ENCODE data around the gene MAML2.

GRCh38 chr11:96152623-96153022 is 190.4 kb downstream of the MAML2 start:
- TF ChIP-seq CREB1 (CRISPR knock-in tag; IDR thresholded peaks at IDR 0.05; ENCODE audit: low read depth) (no peak), CTCF (conservative IDR thresholded peaks at IDR 0.05; ENCODE audit: low read depth in 2 of 2) (no peak), REST (IDR thresholded peaks at IDR 0.05; ENCODE audit: unreplicated experiment) (no peak), EZH2 (IDR thresholded peaks at IDR 0.05; ENCODE audit: low read depth, unreplicated experiment) (no peak), POLR2AphosphoS5 (IDR thresholded peaks at IDR 0.05; ENCODE audit: low read depth) (no peak), EZH2phosphoT487 (IDR thresholded peaks at IDR 0.05; ENCODE audit: unreplicated experiment) (no peak), JUNB (IDR thresholded peaks at IDR 0.05; ENCODE audit: unreplicated experiment) (no peak), STAT1 (IDR thresholded peaks at IDR 0.05; ENCODE audit: unreplicated experiment) (no peak), ZNF114 (CRISPR knock-in tag; IDR thresholded peaks at IDR 0.05) (no peak), NANOG (IDR thresholded peaks at IDR 0.05; ENCODE audit: borderline replicate concordance) (no peak), ZNF462 (CRISPR knock-in tag; IDR thresholded peaks at IDR 0.05) (no peak)
- TF ChIP-seq, protein P1, sequence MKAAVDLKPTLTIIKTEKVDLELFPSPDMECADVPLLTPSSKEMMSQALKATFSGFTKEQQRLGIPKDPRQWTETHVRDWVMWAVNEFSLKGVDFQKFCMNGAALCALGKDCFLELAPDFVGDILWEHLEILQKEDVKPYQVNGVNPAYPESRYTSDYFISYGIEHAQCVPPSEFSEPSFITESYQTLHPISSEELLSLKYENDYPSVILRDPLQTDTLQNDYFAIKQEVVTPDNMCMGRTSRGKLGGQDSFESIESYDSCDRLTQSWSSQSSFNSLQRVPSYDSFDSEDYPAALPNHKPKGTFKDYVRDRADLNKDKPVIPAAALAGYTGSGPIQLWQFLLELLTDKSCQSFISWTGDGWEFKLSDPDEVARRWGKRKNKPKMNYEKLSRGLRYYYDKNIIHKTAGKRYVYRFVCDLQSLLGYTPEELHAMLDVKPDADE (IDR thresholded peaks at IDR 0.05): no peak

Measured in GM23338 (cell line).